HL-60/S4 treated with retinoic acid at 250 ng/mL for 4 days and 3 days (cell line): ENCODE results near the gene SCN1B.
"Not testable (repeated sequence)": the region's sequence is repeated elsewhere in the genome, so short reads cannot be mapped to it uniquely, and the experiment has no call there.

Experiments
- in situ Hi-C: fragments of 300-500 bp; cut with MboI; formaldehyde crosslinking; loops from 2 replicates; pipeline ENCODE4 v1.7.0; 2022; ENCODE audit warnings: low sequenced_read_pairs

SCN1B gene

DNA sequence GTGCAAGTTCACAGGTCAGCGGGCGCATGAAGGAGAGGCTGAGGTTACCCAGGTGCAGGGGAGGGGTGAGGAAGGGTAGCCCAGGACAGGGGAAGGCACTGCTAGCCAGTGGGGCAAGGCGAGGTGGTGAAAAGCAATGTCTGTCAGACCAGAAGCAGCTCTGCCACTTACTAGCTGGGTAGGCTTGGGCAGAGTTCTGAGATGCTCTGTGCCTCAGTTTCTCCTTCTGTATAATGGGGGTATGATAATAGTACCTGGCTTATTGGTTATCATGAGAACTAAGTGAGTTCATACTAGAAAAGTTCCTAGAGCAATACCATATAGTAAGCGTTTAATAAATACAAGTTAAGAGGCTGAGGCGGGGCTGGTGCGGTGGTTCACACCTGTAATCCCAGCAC is 14.3 kb upstream of the SCN1B start:
- in situ Hi-C loops = no loop called here

DNA sequence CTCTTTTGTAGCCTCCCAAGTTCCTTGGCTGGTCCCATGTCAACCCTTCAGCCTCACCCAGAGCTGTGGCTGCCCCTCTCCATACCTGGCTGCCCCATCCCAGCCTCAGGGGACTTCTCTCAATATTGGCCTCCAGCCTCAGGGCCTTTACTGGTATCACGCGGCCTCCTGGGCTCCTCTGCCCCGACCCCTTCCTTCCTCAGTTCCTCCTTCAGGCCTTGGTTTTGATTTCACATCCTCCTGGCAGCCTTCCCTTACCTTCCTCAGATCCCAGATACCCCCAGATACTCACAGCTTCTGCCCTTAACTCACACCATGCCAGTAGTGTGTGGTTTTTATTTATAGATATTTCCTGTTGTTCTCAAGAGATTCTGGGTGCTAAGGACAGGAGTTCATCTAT is 12.8 kb upstream of the SCN1B start:
- in situ Hi-C loops = no loop called here

DNA sequence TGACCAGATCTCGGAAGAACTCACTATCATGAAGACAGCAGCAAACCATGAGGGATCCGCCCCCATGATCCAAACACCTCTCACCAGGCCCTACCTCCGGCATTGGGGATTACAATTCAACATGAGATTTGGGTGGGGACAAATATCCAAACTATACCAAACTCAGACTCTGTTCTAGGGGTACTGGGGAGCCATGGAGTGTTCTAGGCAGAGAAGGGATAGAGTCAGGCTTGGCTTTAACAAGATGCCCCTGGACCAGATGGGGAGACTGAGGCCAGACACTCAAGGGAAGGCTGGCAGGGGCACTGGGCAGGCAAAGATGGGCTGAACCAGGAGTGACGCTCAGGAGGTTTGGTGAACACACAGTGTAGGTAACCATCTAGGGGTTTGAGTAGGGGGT is 11.9 kb upstream of the SCN1B start:
- in situ Hi-C loops = no loop called here

- in situ Hi-C loops = no loop called here
Observed at GRCh38 chr19:35019144-35019543, 11.1 kb upstream of the SCN1B start.

DNA sequence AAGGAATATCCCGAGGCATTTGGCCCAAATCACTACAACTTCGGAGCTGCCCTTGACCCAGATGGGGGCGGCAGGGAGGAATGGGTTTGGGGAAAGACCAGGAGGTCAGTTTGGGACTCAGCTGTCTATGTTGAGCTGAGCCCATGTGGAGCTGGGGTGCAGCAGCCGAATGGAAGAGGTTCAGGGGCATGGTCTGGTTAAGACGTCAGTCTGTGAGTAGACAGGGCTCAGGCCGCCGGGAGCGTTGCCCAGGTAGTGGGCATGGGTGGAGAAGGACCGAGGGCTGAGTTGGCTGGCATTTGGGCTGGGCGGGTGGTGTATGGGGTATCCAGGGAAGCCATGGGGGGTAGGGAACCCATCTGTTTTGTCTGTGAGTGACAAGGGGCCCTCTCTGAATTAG is 9.3 kb upstream of the SCN1B start:
- in situ Hi-C loops = no loop called here

DNA sequence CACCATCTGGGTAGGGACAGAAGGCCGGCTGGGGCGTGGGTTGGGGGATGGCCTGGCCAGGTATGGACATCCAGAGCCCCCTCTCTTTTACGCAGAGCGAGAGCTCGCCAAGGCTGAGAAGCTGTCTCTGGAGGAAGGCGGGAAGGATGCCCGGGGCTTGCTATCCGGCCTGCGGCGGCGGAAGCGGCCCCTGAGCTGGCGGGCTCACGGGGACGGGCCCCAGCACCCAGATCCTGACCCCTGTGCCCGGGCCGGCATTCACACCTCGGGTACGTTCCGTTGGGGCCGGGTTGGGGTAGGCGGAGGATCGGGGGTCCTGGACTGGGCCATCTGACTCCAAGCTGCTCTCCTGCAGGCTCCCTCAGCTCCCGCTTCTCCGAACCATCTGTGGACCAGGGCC is 8.7 kb upstream of the SCN1B start:
- in situ Hi-C loops = no loop called here

DNA sequence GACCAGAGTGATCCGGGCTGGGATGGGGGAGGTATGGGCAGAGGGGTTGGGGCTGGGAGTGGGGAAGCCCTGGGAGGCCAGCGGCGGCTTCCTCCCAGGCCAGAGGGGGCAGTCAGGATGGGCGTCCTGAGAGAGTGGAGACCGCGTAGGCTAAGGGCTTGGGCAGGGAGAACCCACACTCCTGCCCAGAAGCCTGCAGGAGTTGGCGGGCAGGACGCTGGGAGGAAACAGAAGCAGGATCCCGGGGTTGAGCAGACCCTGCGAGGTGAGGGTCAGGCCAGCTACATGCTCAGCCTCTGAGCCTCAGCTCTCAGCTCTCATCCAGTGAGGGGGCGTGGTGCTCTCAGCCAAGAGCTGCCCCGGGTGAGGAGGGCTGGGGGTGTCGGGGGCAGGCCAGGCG is 7.8 kb upstream of the SCN1B start:
- in situ Hi-C loops = no loop called here

GRCh38 chr19:35023428-35023827 is 6.8 kb upstream of the SCN1B start:
- in situ Hi-C loops = no loop called here

- in situ Hi-C loops = no loop called here
Observed at GRCh38 chr19:35024095-35024494, 6.2 kb upstream of the SCN1B start.

DNA sequence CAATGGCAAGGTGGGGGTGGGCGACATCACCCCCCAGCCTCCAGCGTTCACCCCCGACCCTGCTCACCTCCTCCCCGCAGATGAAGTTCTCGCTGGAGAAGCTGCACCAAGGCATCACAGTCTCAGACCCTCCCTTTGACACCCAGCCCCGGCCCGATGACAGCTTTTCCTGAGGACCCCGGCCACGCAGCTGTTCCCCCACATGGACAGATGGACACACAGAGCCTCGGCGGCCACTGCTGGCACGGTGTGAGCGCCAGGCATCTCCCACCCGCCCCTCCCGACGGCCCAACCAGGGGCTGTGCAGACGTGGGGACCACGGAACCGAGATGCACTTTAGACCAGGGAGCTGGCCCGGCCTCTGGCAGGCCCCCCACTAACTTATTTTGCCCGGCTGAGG is 4.3 kb upstream of the SCN1B start:
- in situ Hi-C loops = no loop called here

DNA sequence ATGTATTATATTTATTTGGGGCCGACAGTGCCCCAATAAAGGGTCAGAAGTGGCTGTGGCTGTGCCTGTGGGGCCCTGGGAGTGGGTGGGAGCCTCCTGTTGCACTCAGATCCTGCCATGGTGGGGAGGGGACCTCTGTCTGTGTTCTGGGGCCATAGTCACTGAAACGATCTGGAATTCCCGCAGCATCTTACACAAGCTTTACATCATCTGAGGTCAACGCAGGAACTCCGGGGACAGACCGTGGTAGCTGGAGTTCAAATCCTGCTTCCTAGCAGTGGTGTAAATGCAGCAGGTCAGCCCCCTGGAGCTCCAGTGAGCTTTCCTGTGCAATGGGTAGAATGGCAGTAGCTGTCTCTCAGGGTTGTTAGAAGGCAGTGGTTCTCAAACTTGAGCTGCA is 3.9 kb upstream of the SCN1B start:
- in situ Hi-C loops = no loop called here

GRCh38 chr19:35027009-35027408 is 3.3 kb upstream of the SCN1B start:
- in situ Hi-C loops = no loop called here

DNA sequence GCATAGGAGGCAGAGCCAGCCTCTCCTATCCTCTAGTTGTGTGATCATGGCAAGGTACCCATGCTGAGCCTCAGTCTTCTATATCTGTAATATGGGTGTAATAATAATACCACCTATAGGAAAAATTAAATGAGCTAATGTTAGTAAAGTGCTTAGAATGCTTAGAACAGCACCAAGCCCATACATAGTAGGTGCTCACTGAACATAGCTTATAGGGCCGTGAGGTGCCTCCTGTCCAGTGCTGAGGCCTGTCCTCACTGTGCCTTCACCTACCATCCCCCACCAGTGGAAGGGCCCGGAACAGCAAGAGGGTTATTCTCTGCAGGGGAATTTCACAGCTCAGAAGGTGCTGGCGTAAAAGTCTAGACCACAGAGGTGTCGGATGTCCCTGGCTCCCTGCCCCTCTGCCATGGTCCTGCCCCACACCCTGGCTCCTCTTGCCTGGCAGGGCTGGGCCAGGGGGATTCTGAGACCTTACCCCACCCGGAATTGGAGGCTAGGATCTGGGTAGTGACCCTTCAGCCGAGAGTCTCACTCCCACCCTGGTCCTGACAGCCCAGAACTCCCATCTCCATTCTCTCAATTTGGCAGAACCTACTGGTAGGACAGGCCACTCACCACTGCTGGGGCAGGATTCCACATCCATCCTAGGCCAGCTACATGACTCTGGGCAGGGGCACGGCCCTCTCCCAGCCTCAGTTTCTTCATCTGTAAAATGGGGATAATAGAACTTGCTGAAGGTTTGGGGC is 2.2 kb upstream of the SCN1B start:
- in situ Hi-C loops = no loop called here

DNA sequence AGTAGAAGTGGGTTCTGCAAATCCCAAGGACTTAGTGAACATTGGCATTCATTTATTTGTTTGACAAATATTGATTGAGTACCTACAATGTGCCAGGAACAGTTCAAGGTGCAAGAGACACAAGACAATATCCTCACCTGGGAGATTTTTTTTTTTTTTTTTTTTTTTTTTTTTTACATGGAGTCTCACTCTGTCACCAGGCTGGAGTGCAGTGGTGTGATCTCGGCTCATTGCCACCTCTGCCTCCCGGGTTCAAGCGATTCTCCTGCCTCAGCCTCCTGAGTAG is 1.7 kb upstream of the SCN1B start:
- in situ Hi-C loops = not testable (repeated sequence)

DNA sequence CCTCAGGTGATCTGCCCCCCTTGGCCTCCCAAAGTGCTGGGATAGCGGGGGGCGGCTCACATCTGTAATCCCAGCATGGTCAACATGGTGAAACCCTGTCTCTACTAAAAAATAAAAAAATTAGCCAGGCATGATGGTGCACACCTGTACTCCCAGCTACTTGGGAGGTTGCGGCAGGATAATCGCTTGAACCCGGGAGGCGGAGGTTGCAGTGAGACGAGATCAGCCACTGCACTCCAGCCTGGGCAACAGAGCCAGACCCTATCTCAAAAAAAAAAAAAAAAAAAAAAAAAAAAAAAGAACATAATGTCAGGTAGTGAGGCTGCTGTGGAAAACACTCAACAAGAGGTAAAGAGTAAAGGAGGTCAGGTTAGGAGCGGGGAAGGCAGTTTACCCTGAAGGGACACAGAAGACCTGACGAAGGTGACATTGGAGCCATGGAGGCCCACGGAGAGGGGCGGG is 964 bp upstream of the SCN1B start:
- in situ Hi-C loops = not testable (repeated sequence)

DNA sequence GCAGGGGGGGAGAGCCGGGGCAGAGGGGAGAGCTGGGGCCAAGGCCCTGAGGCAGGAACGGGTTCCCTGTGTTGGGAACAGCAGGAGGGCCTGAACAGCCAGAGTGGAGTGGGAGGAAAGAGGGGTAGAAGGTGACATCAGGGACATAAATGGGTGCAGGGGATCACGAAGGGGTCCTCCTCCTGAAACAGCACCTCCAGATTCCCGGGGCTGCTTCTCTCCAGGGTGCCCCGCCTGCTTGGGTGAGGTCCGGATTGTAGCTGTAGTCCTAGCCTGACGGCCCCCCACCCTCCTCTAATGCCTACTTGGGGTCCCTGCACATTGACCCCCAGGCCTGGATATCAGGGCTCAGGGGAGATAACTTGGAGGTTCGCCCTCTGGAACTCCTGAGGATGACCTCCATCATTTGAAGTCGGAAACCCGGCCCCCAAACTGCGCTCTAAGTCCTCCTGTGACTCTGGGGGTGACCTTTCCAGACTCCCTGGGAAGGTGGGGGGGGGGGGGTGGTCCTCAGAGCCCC is 473 bp upstream of the SCN1B start:
- in situ Hi-C loops = no loop called here

DNA sequence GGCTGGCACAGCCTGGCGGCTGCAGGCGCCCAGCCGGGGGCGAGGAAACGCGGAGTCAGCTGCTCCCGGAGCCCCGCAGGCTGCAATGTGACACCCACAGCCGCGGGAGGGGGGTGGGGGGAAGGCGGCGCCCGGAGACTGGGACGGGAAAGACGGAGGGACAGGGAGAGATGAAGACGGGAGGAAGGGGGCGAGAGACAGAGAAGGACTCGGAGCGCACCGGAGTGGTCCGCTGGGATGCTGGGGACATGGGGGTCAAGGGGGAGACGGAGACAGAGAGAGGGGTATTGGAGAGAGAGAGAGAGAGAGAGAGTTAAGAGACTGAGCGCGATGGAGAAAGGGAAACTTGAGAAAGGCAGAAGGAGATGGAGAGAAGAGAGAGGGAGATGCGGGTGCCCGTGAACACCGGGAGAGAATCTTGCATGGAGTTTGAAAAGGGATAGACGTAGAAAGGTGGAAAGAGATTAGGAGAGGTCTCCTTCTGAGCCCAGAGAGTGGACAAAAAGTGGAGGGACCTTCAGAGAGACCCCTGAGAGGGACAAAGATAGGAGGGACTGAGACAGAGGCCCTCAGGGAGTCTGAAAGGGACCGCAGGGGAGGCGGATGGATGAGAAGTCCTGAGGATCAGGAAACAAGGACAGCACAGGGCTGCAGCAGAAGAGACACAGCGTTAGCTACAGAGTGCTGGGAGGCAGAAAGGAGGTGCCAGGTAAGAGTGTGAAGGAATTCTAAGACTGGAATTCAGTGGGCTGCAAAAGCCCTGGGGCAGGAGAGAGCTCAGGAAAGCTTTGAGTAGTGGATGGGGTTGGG is 1.0 kb downstream of the SCN1B start:
- in situ Hi-C loops = no loop called here

DNA sequence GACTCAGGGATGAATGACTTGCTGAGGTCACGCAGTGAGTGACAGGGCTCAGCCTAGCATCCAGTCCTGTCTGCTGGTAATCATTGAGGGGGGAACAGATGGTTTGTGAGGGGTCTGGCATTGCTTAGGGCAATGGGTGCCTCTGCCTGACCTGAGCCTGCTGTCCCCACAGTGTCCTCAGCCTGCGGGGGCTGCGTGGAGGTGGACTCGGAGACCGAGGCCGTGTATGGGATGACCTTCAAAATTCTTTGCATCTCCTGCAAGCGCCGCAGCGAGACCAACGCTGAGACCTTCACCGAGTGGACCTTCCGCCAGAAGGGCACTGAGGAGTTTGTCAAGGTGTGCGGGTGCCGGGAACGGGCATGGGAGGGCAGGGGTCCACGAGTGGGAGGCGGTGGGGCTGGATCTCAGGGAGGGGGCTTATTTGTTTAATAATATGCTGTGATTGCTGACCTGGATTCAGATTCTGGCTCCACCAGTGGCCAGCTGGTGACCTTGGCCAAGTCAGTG is 2.1 kb downstream of the SCN1B start:
- in situ Hi-C loops = no loop called here

GRCh38 chr19:35033067-35034004 is 3.1 kb downstream of the SCN1B start:
- in situ Hi-C loops = no loop called here

GRCh38 chr19:35034005-35034502 is 3.8 kb downstream of the SCN1B start:
- in situ Hi-C loops = no loop called here
